ENCODE measurements around the gene SLC35F3.

- TF ChIP-seq CTCF (IDR thresholded peaks at IDR 0.05) (no peak), POLR2A (IDR thresholded peaks at IDR 0.05) (no peak)
Measured at GRCh38 chr1:234139966-234140365, 235.5 kb downstream of the SLC35F3 start.

All from right lobe of liver (tissue), 4 donors.